Activated naive CD4-positive, alpha-beta T cell treated with anti-CD3 and anti-CD28 coated beads, Interleukin-2, amount 50 U/mL, for 24 hours (primary cell): ENCODE results near the gene RBM27.
"Not testable (repeated sequence)": the region's sequence is repeated elsewhere in the genome, so short reads cannot be mapped to it uniquely, and the experiment has no call there.

Experiments used
- H3K27ac Mint-ChIP-seq: one replicate; pipeline ENCODE4 v1.8.0; 2021; ENCODE audit warnings: mild to moderate bottlenecking, mixed read lengths
- H3K27me3 Mint-ChIP-seq: one replicate; pipeline ENCODE4 v1.8.0; 2021; ENCODE audit warnings: mixed read lengths
- H3K36me3 Mint-ChIP-seq: one replicate; pipeline ENCODE4 v1.8.0; 2021; ENCODE audit warnings: mixed read lengths
- H3K4me1 Mint-ChIP-seq: one replicate; pipeline ENCODE4 v1.8.0; 2021; ENCODE audit warnings: mixed read lengths
- H3K4me3 Mint-ChIP-seq: one replicate; pipeline ENCODE4 v1.8.0; 2021; ENCODE audit warnings: mild to moderate bottlenecking, mixed read lengths
- H3K9me3 Mint-ChIP-seq: one replicate; pipeline ENCODE4 v1.8.0; 2021; ENCODE audit warnings: mixed read lengths

The RBM27 gene

GRCh38 chr5:146194997-146195396, 8.4 kb upstream of the RBM27 start:
- not testable (repeated sequence) for H3K9me3 Mint-ChIP-seq, H3K27ac Mint-ChIP-seq, H3K36me3 Mint-ChIP-seq, H3K4me3 Mint-ChIP-seq, H3K4me1 Mint-ChIP-seq, H3K27me3 Mint-ChIP-seq

- Mint-ChIP-seq H3K4me3 (no peak overlapping the region), H3K4me1 (no peaks in the 10 kb centered on the region), H3K9me3 (no peaks in the 10 kb centered on the region), H3K36me3 (no peaks in the 10 kb centered on the region), H3K27ac (no peak overlapping the region), H3K27me3 (peaks cover 4% of the 10 kb centered on the region)
These were observed 6.9 kb upstream of the RBM27 start for GRCh38 chr5:146196459-146197048.

GRCh38 chr5:146199176-146199815, 4.1 kb upstream of the RBM27 start:
- H3K27ac Mint-ChIP-seq: no peak overlapping the region
- peaks cover 4% of the 10 kb centered on the region for H3K27me3 Mint-ChIP-seq
- H3K4me1 Mint-ChIP-seq: peaks cover 8% of the 10 kb centered on the region
- H3K9me3 Mint-ChIP-seq: no peaks in the 10 kb centered on the region
- H3K36me3 Mint-ChIP-seq: no peaks in the 10 kb centered on the region
- no peak overlapping the region for H3K4me3 Mint-ChIP-seq

- not testable (repeated sequence) for H3K36me3 Mint-ChIP-seq, H3K4me1 Mint-ChIP-seq, H3K27me3 Mint-ChIP-seq, H3K9me3 Mint-ChIP-seq, H3K27ac Mint-ChIP-seq, H3K4me3 Mint-ChIP-seq
These were observed 1.6 kb upstream of the RBM27 start for GRCh38 chr5:146201795-146202194.

- Mint-ChIP-seq H3K27me3 (no peaks in the 10 kb centered on the region), H3K27ac (no peak overlapping the region), H3K9me3 (no peaks in the 10 kb centered on the region), H3K4me3 (no peak overlapping the region), H3K36me3 (no peaks in the 10 kb centered on the region), H3K4me1 (peaks cover 25% of the 10 kb centered on the region)
These were observed 427 bp downstream of the RBM27 start for GRCh38 chr5:146203872-146204192.

- Mint-ChIP-seq H3K27me3 (no peaks in the 10 kb centered on the region), H3K4me1 (peaks cover 43% of the 10 kb centered on the region), H3K27ac (no peak overlapping the region), H3K9me3 (no peaks in the 10 kb centered on the region), H3K4me3 (peak overlapping the region; percentile 77), H3K36me3 (no peaks in the 10 kb centered on the region)
These were observed 2.2 kb downstream of the RBM27 start for GRCh38 chr5:146205499-146206202.

GRCh38 chr5:146206257-146206656, 2.9 kb downstream of the RBM27 start:
- Mint-ChIP-seq H3K9me3 (no peaks in the 10 kb centered on the region), H3K4me3 (peak overlapping the region; percentile 77), H3K36me3 (no peaks in the 10 kb centered on the region), H3K27ac (peak overlapping the region; percentile 61), H3K27me3 (no peaks in the 10 kb centered on the region), H3K4me1 (peaks cover 43% of the 10 kb centered on the region)

GRCh38 chr5:146208916-146209522, 5.6 kb downstream of the RBM27 start:
- H3K4me1 Mint-ChIP-seq: peaks cover 51% of the 10 kb centered on the region
- no peaks in the 10 kb centered on the region for H3K27me3 Mint-ChIP-seq
- no peak overlapping the region for H3K27ac Mint-ChIP-seq
- H3K4me3 Mint-ChIP-seq: no peak overlapping the region
- no peaks in the 10 kb centered on the region for H3K9me3 Mint-ChIP-seq
- H3K36me3 Mint-ChIP-seq: peaks cover 2% of the 10 kb centered on the region

GRCh38 chr5:146209714-146210113, 6.3 kb downstream of the RBM27 start:
- Mint-ChIP-seq H3K27me3 (no peaks in the 10 kb centered on the region), H3K27ac (no peak overlapping the region), H3K4me1 (peaks cover 58% of the 10 kb centered on the region), H3K9me3 (no peaks in the 10 kb centered on the region), H3K36me3 (peaks cover 2% of the 10 kb centered on the region), H3K4me3 (no peak overlapping the region)

GRCh38 chr5:146210810-146211209, 7.4 kb downstream of the RBM27 start:
- not testable (repeated sequence) for H3K36me3 Mint-ChIP-seq, H3K9me3 Mint-ChIP-seq, H3K4me3 Mint-ChIP-seq, H3K27me3 Mint-ChIP-seq, H3K27ac Mint-ChIP-seq
- H3K4me1 Mint-ChIP-seq: peaks cover 67% of the 10 kb centered on the region

- H3K4me1 Mint-ChIP-seq: peaks cover 69% of the 10 kb centered on the region
- H3K9me3 Mint-ChIP-seq: no peaks in the 10 kb centered on the region
- H3K27ac Mint-ChIP-seq: no peak overlapping the region
- H3K27me3 Mint-ChIP-seq: no peaks in the 10 kb centered on the region
- H3K4me3 Mint-ChIP-seq: peak overlapping the region; percentile 42
- peaks cover 2% of the 10 kb centered on the region for H3K36me3 Mint-ChIP-seq
These were observed 9.9 kb downstream of the RBM27 start for GRCh38 chr5:146213210-146213826.

- not testable (repeated sequence) for H3K9me3 Mint-ChIP-seq, H3K4me3 Mint-ChIP-seq, H3K36me3 Mint-ChIP-seq, H3K27me3 Mint-ChIP-seq
- H3K4me1 Mint-ChIP-seq: peaks cover 60% of the 10 kb centered on the region
- peak overlapping the region; percentile 41 for H3K27ac Mint-ChIP-seq
These were observed 11.5 kb downstream of the RBM27 start for GRCh38 chr5:146214881-146215280.

GRCh38 chr5:146218168-146218567, 14.8 kb downstream of the RBM27 start:
- Mint-ChIP-seq H3K36me3 (peaks cover 8% of the 10 kb centered on the region), H3K4me3 (no peak overlapping the region), H3K9me3 (no peaks in the 10 kb centered on the region), H3K27ac (no peak overlapping the region), H3K4me1 (peaks cover 43% of the 10 kb centered on the region), H3K27me3 (no peaks in the 10 kb centered on the region)

- Mint-ChIP-seq H3K27ac (peak overlapping the region; percentile 31), H3K9me3 (no peaks in the 10 kb centered on the region), H3K27me3 (no peaks in the 10 kb centered on the region), H3K4me3 (no peak overlapping the region), H3K36me3 (peaks cover 8% of the 10 kb centered on the region), H3K4me1 (peaks cover 35% of the 10 kb centered on the region)
These were observed 15.8 kb downstream of the RBM27 start for GRCh38 chr5:146219243-146219642.

GRCh38 chr5:146221234-146221633, 17.8 kb downstream of the RBM27 start:
- peaks cover 10% of the 10 kb centered on the region for H3K36me3 Mint-ChIP-seq
- no peaks in the 10 kb centered on the region for H3K27me3 Mint-ChIP-seq
- peaks cover 24% of the 10 kb centered on the region for H3K4me1 Mint-ChIP-seq
- no peaks in the 10 kb centered on the region for H3K9me3 Mint-ChIP-seq
- H3K27ac Mint-ChIP-seq: no peak overlapping the region
- no peak overlapping the region for H3K4me3 Mint-ChIP-seq

- H3K9me3 Mint-ChIP-seq: no peaks in the 10 kb centered on the region
- peaks cover 20% of the 10 kb centered on the region for H3K4me1 Mint-ChIP-seq
- no peaks in the 10 kb centered on the region for H3K27me3 Mint-ChIP-seq
- no peak overlapping the region for H3K27ac Mint-ChIP-seq
- peaks cover 10% of the 10 kb centered on the region for H3K36me3 Mint-ChIP-seq
- no peak overlapping the region for H3K4me3 Mint-ChIP-seq
These were observed 18.6 kb downstream of the RBM27 start for GRCh38 chr5:146222005-146222404.
